ENCODE measurements around the gene LIMK1. TPM values are rescaled to one million over a fixed set of nuclear protein-coding genes. Genes with fewer than 3 reads are reported as not detected.

Gene LIMK1
- polyA plus RNA-seq, 2 of the 4 experiments (the other 2 are of a cell fraction) = 17.6 to 28.9 TPM

- H3K9me3 ChIP-seq = peaks cover 9% of the 10 kb centered on the region; the same call in 1 of the 3 replicates
- H3K27ac ChIP-seq = peak overlapping the region; percentile 96 to 97
- H3K4me1 ChIP-seq = peaks cover 37% of the 10 kb centered on the region
- CTCF ChIA-PET = interaction anchor here (1.5 kb wide), 1 partner anchor 27 kb away, joined by 8 read pairs; no protein-coding TSS in a partner anchor
- FAIRE-seq (no peak), ATAC-seq (no peak), DNase-seq (ENCODE audit: low read depth in 1 of 2, low spot score in 1 of 2) (no peak)
- peak overlapping the region; percentile 38 for H3K4me3 ChIP-seq
- WGBS (ENCODE audit: missing lambda C conversion rate) = 81% methylated on average over 6 of the region's 6 CpGs
- peak overlapping the region; percentile 98 for H3K4me2 ChIP-seq
- POLR2A ChIA-PET = interaction anchor here (1.7 kb wide), 1 partner anchor 12 kb away, joined by 7 read pairs; the partner anchor contains the start of gene LIMK1
- no peak for TF ChIP-seq EHF (CRISPR knock-in tag; IDR thresholded peaks at IDR 0.05)
- no peak for TF ChIP-seq RFX5 (IDR thresholded peaks at IDR 0.05)
- no peak for TF ChIP-seq KDM5A (IDR thresholded peaks at IDR 0.05)
- no peak for TF ChIP-seq JUNB (IDR thresholded peaks at IDR 0.05)
- TF ChIP-seq HDAC2 (IDR thresholded peaks at IDR 0.05) = no peak
- TF ChIP-seq RARB (CRISPR knock-in tag; IDR thresholded peaks at IDR 0.05) = no peak
- TF ChIP-seq HMGXB4 (CRISPR knock-in tag; IDR thresholded peaks at IDR 0.05; ENCODE audit: borderline replicate concordance) = no peak
- TF ChIP-seq RNF2 (IDR thresholded peaks at IDR 0.05; ENCODE audit: borderline replicate concordance, low read depth) = no peak
- TF ChIP-seq FOXS1 (CRISPR knock-in tag; IDR thresholded peaks at IDR 0.05) = no peak
These were observed 11.5 kb downstream of the LIMK1 start for GRCh38 chr7:74095135-74095534.

- no peak for ATAC-seq
- no peak for TF ChIP-seq GATA3 (IDR thresholded peaks at IDR 0.05; ENCODE audit: borderline replicate concordance)
- TF ChIP-seq RARB (CRISPR knock-in tag; IDR thresholded peaks at IDR 0.05) = no peak
- TF ChIP-seq HOXB5 (CRISPR knock-in tag; IDR thresholded peaks at IDR 0.05) = no peak
- no peak for TF ChIP-seq ATOH8 (CRISPR knock-in tag; IDR thresholded peaks at IDR 0.05; ENCODE audit: low read depth)
- no peak for TF ChIP-seq CBX2 (IDR thresholded peaks at IDR 0.05; ENCODE audit: borderline replicate concordance, low read depth)
- TF ChIP-seq SREBF2 (IDR thresholded peaks at IDR 0.05) = no peak
- TF ChIP-seq MAX (IDR thresholded peaks at IDR 0.05) = no peak
- no peak for TF ChIP-seq PHF8 (IDR thresholded peaks at IDR 0.05; ENCODE audit: borderline replicate concordance, low read depth)
- TF ChIP-seq USF2 (IDR thresholded peaks at IDR 0.05) = no peak
- TF ChIP-seq CBX8 (IDR thresholded peaks at IDR 0.05) = no peak
- no peak for TF ChIP-seq CHD2 (IDR thresholded peaks at IDR 0.05; ENCODE audit: low read length, partially characterized antibody)
- no peak for TF ChIP-seq KDM5A (IDR thresholded peaks at IDR 0.05)
- no peak for TF ChIP-seq KDM1A (IDR thresholded peaks at IDR 0.05; ENCODE audit: low read depth)
- TF ChIP-seq MAFK (IDR thresholded peaks at IDR 0.05; ENCODE audit: partially characterized antibody) = no peak
- no peak for TF ChIP-seq FOXS1 (CRISPR knock-in tag; IDR thresholded peaks at IDR 0.05)
- peak in 1 of 2 experiments; percentile 30 for DNase-seq (ENCODE audit: low read depth in 1 of 2, low spot score in 1 of 2)
- no peak overlapping the region for H3K27ac ChIP-seq
- peaks cover 26% of the 10 kb centered on the region for H3K4me1 ChIP-seq
- peaks cover 9% of the 10 kb centered on the region; the same call in 1 of the 3 replicates for H3K9me3 ChIP-seq
- FAIRE-seq = no peak
- CTCF ChIA-PET = interaction anchor here (0.6 to 1.5 kb wide), 3 partner anchors 20 to 31 kb away, joined by 3 to 5 read pairs (median 4); no protein-coding TSS in a partner anchor
- 88% methylated on average over 11 of the region's 11 CpGs for WGBS (ENCODE audit: missing lambda C conversion rate)
- H3K4me2 ChIP-seq = no peak overlapping the region
- POLR2A ChIA-PET = no interaction called here
- H3K4me3 ChIP-seq = no peak overlapping the region
These were observed 14.5 kb downstream of the LIMK1 start for GRCh38 chr7:74097937-74098614.
